A673 (cell line): ENCODE results near the gene POLDIP2. TPM values are rescaled to one million over a fixed set of nuclear protein-coding genes. Genes with fewer than 3 reads are reported as not detected.

Source experiments
- BruUV-seq: library from RNA; stranded (reverse); fragments of 400-500 nt; replicated peaks from 2 replicates; lab custom pipeline; 2021; lab: Mats Ljungman, UMichigan
- CTCF ChIA-PET: fragments of 300-600 bp; sonication (Branson Sonifier 250); formaldehyde crosslinking; loops from one replicate; lab custom pipeline; 2022; ENCODE audit warnings: antibody characterized with exemption; lab: Charles Lee
- POLR2A ChIA-PET: fragments of 300-600 bp; sonication (Branson Sonifier 250); formaldehyde crosslinking; loops from one replicate; lab custom pipeline; 2022; ENCODE audit warnings: antibody characterized with exemption; ENCODE audit not compliant: low non-redundant PET; lab: Charles Lee
- DNase-seq: peaks from one replicate; pipeline ENCODE4 v3.0.0-alpha.2; 2015; ENCODE audit warnings: low spot score
- H3K27ac ChIP-seq: fragments of 200-600 bp; sonication (generic); 2 replicates; pipeline ENCODE4 v1.5.1; 2016; ENCODE audit warnings: mixed run types, low read depth, mild to moderate bottlenecking, mixed read lengths, antibody characterized with exemption, low read length; ENCODE audit not compliant: poor library complexity, severe bottlenecking
- H3K27me3 ChIP-seq: fragments of 200-600 bp; sonication (generic); replicated peaks from 2 replicates; pipeline ENCODE4 v1.6.1; 2017; ENCODE audit warnings: mixed run types, low read depth, mild to moderate bottlenecking, mixed read lengths, antibody characterized with exemption, low read length; ENCODE audit not compliant: insufficient read depth, poor library complexity
- H3K36me3 ChIP-seq: fragments of 200-600 bp; sonication (generic); 2 replicates; pipeline ENCODE4 v1.6.1; 2016; ENCODE audit warnings: mixed run types, mild to moderate bottlenecking, mixed read lengths, antibody characterized with exemption, low read length; ENCODE audit not compliant: insufficient read depth, poor library complexity, severe bottlenecking
- H3K4me1 ChIP-seq: fragments of 200-600 bp; sonication (generic); 2 replicates; pipeline ENCODE4 v1.6.1; 2017; ENCODE audit warnings: mixed run types, mild to moderate bottlenecking, mixed read lengths, antibody characterized with exemption, low read length; ENCODE audit not compliant: insufficient read depth, poor library complexity, severe bottlenecking
- H3K4me3 ChIP-seq: fragments of 200-600 bp; sonication (generic); 2 replicates; pipeline ENCODE4 v1.5.1; 2016; ENCODE audit warnings: low read depth, mixed run types, mild to moderate bottlenecking, mixed read lengths, low read length; ENCODE audit not compliant: poor library complexity, severe bottlenecking
- H3K9me3 ChIP-seq: fragments of 200-600 bp; sonication (generic); 2 replicates; pipeline ENCODE4 v1.6.1; 2016; ENCODE audit warnings: mixed run types, low read depth, mild to moderate bottlenecking, mixed read lengths, antibody characterized with exemption, low read length; ENCODE audit not compliant: poor library complexity, severe bottlenecking
- EZH2 ChIP-seq: fragments of 200-600 bp; sonication (generic); IDR thresholded peaks from 2 replicates; pipeline ENCODE4 v1.6.1; 2017; ENCODE audit warnings: borderline replicate concordance, low read depth, mild to moderate bottlenecking, mixed read lengths, antibody characterized with exemption, low read length; ENCODE audit not compliant: poor library complexity, severe bottlenecking
- intact Hi-C: fragments of 100-400 bp; cut with micrococcal nuclease; formaldehyde crosslinking; loops from one replicate; pipeline ENCODE4 v1.10.0; 2022; ENCODE audit not compliant: unreplicated experiment
- total RNA-seq: library from RNA; stranded (reverse); gene quantifications from 2 replicates; pipeline ENCODE4 v1.2.3, GENCODE V29; 2021
- TF ChIP-seq, protein P1 (sequence below): fragments of 300-800, 200-600 bp; sonication (generic); conservative IDR thresholded peaks from 2 replicates; pipeline ENCODE4 v1.5.1; 2017; ENCODE audit warnings: low read depth, mild to moderate bottlenecking, antibody characterized with exemption, low read length, moderate library complexity, mixed read lengths

Gene POLDIP2
- total RNA-seq, 1 experiment from 2014 or later, result 115 TPM

GRCh38 chr17:28399808-28400207, 42.5 kb upstream of the POLDIP2 start:
- no peak overlapping the region for H3K27ac ChIP-seq
- no peak for DNase-seq
- H3K4me3 ChIP-seq, result no peak overlapping the region
- CTCF ChIA-PET, result no interaction called here
- POLR2A ChIA-PET, result no interaction called here
- H3K36me3 ChIP-seq, result peaks cover 6% of the 10 kb centered on the region
- no peaks in the 10 kb centered on the region for H3K27me3 ChIP-seq
- H3K4me1 ChIP-seq, result no peaks in the 10 kb centered on the region
- intact Hi-C loops, result no loop called here
- TF ChIP-seq EZH2, result no peak
- TF ChIP-seq, protein P1, sequence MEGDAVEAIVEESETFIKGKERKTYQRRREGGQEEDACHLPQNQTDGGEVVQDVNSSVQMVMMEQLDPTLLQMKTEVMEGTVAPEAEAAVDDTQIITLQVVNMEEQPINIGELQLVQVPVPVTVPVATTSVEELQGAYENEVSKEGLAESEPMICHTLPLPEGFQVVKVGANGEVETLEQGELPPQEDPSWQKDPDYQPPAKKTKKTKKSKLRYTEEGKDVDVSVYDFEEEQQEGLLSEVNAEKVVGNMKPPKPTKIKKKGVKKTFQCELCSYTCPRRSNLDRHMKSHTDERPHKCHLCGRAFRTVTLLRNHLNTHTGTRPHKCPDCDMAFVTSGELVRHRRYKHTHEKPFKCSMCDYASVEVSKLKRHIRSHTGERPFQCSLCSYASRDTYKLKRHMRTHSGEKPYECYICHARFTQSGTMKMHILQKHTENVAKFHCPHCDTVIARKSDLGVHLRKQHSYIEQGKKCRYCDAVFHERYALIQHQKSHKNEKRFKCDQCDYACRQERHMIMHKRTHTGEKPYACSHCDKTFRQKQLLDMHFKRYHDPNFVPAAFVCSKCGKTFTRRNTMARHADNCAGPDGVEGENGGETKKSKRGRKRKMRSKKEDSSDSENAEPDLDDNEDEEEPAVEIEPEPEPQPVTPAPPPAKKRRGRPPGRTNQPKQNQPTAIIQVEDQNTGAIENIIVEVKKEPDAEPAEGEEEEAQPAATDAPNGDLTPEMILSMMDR, result no peak
- BruUV-seq, result no TSS peak
- H3K9me3 ChIP-seq, result no peaks in the 10 kb centered on the region

DNA sequence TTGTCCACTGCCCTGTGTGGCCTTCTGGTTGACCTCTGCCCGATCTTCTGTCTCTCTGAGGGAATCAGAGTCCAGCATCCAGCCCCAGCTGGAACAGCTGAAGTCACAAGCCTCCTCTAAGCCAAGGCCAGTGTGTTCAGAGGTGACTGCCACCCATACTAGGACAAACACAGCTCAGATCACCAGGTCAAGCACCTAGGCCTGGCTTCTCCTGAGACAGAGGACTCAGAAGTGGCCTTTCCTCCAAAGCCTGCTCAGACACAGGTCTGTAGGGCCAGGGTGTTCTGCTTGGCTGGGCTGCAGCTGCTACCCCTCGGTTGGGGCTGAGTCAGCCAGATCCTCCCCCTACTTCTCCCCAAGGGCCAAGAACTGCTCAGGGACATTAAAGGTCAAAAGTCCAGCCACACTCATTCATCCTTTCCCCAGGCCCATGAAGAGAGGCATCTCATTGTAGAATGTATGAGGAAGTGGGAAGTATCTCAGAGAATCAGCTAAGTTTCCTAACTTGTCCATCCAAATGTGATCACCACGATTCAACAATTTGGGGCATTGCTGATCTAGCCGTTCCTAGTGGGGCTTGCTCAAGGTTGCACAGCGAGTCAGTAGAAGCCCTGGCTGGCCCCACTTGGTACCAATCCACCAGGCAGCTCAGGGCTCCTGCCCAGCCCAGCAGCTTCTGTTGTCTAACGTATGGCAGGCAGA, 41.1 kb upstream of the POLDIP2 start:
- Histone ChIP-seq H3K27ac (no peak overlapping the region), H3K4me3 (no peak overlapping the region), H3K9me3 (no peaks in the 10 kb centered on the region), H3K4me1 (no peaks in the 10 kb centered on the region), H3K27me3 (no peaks in the 10 kb centered on the region), H3K36me3 (peaks cover 6% of the 10 kb centered on the region)
- intact Hi-C loops, result no loop called here
- no peak for DNase-seq
- CTCF ChIA-PET, result no interaction called here
- TF ChIP-seq, protein P1, result no peak
- no peak for TF ChIP-seq EZH2
- no TSS peak for BruUV-seq
- POLR2A ChIA-PET, result interaction anchor here (0.6 kb wide), 1 partner anchor 1811 kb away, joined by 9 read pairs; no protein-coding TSS in a partner anchor

DNA sequence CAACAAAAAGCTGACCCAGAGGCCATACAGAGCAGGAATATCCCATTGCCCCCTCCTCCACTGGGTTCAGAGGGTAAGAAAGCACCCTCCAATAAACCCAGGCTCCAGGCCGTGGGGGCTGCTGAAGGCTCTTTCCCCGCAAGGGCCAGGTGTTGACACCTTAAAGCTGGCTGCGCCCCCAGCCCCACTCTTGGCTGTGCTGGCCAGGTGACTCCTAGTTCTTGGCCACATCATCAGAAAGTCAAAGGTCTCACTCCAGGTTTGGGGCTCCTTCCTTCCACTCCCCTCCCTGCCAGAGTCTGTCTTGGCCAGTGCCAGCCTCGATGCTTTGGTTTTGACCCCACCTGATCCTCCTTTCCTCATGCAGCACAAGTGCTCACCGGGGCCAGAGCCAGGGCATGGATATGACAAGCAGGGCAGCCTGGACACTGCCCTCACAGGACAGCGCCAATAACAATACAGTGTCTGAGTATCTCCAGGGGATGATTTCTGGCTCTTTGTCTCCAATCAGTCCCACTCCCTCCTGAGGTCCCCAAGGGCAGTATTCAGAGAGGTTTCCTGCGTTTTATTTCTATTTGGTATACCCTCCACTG, 40.5 kb upstream of the POLDIP2 start:
- Histone ChIP-seq H3K4me3 (no peak overlapping the region), H3K4me1 (no peaks in the 10 kb centered on the region), H3K27me3 (no peaks in the 10 kb centered on the region), H3K36me3 (peaks cover 9% of the 10 kb centered on the region), H3K27ac (no peak overlapping the region), H3K9me3 (no peaks in the 10 kb centered on the region)
- BruUV-seq, result TSS peak; percentile 12
- POLR2A ChIA-PET, result interaction anchor here (0.6 kb wide), 1 partner anchor 1811 kb away, joined by 9 read pairs; no protein-coding TSS in a partner anchor
- CTCF ChIA-PET, result no interaction called here
- intact Hi-C loops, result no loop called here
- DNase-seq, result no peak
- TF ChIP-seq, protein P1, result no peak
- TF ChIP-seq EZH2, result no peak
